HG02884 (cell line): ENCODE measurements around the gene USP35.

Source experiments
- ATAC-seq: cut with Tn5 transposase; IDR thresholded peaks from one replicate; pipeline ENCODE4 v1.9.1; 2021; ENCODE audit warnings: mild to moderate bottlenecking, moderate library complexity; ENCODE audit not compliant: unreplicated experiment

USP35 gene

DNA sequence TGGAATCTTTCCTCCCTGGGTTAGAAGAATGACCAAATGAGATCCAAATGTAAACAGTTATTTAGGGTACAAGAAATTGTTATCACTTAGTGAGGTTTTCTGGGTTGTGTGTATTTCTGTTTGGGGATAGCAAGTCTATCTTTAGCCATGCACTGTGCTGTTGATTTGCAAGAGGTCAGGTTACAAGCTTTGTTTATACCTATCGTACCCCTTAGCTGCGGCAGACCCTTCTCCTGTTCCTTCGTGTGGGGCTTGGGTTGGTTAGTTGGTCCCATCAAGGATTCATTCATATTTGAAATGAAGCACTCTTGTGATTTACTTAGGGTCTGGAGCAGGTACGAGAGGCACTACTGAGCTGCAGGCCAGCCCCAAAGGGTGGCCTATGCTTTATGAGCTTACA lies 72.6 kb downstream of the USP35 start:
- ATAC-seq: no peak

GRCh38 chr11:78261828-78262227 lies 73.1 kb downstream of the USP35 start:
- ATAC-seq: no peak

DNA sequence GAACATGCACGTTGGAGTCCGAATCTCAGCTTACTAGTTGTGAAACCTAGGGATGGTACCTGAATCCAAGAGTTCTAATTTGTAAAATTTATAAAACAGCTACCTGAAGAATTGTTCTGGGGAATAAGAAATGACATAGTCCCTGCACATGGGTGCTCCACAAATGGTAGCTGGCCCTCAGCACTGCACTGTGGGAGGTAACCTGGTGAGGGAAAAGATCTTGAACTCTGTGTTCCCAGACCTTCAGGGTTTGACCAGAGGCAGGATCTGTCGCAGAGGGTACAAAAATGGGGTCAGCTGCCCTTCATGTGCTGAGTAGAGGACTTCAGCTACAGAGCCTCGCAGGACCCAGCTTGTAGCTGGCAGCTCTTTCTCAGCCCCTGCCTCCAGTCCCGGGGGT lies 73.5 kb downstream of the USP35 start:
- ATAC-seq: no peak

GRCh38 chr11:78262691-78263090 lies 74.0 kb downstream of the USP35 start:
- no peak for ATAC-seq
